DMS114 treated with DMSO at 0.1 percent for 48 hours (cell line): ENCODE results near the gene C1QTNF12.

ENCODE experiments used
- DNase-seq: peaks from one replicate; lab custom pipeline; 2025; ENCODE audit not compliant: unreplicated experiment; lab: John Stamatoyannopoulos, UW

Gene C1QTNF12

GRCh38 chr1:1246577-1247340 is at the start of gene C1QTNF12:
Gene C1QTNF12, minus strand, starts transcription at chr1:1246722. Its CDS starts 32 bp downstream, at chr1:1246690.
- no peak for DNase-seq

- DNase-seq = no peak
Observed at GRCh38 chr1:1295154-1295923, 48.8 kb upstream of the C1QTNF12 start.

GRCh38 chr1:1294250-1294890 is 47.8 kb upstream of the C1QTNF12 start:
- DNase-seq = no peak

DNA sequence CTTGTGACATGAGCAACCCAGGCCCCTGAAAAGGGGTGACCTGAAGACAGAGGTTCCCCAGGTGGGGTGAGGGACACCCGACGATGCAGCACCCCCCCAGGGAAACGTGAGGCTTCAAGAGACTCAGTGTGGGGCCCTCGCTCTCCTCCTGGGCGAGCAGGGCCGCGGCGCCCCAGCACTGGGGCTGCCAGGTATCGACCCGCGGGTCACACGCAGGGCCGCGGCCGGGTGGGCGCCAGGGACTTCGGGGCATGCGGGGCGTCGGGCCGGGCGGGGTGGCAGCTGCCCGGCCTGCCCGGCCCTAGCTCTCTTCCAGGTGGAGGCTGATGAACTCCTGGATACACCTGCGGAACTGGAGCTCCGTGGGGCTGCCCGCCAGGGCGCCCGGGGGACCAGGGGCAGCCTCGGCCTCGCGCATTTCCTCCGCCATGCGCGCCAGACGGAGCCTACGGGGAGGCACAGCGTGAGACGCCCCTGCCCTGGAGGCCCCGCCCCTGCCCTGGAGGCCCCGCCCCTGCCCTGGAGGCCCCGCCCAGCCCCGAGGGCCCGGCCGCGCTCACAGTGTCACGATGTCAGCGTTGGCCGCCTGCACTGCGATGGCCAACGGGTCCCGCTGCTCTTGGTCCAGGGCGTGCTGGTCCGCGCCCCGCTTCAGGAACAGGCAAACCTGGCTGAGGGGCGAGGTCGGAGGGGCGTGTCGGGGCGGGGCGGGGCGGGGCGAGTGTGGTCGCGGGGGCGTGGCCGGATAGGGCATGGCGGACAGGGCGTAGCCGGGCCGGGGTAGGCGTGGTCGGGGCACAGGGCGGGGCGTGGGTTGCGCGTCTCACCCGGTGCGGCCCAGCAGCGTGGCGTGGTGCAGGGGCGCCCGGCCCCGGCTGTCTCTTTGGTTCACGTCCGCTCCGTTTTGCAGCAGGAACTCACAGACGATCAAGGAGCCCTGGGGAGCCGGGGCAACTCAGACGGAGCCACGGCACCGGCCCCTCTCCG is 47.0 kb upstream of the C1QTNF12 start:
- no peak for DNase-seq

DNA sequence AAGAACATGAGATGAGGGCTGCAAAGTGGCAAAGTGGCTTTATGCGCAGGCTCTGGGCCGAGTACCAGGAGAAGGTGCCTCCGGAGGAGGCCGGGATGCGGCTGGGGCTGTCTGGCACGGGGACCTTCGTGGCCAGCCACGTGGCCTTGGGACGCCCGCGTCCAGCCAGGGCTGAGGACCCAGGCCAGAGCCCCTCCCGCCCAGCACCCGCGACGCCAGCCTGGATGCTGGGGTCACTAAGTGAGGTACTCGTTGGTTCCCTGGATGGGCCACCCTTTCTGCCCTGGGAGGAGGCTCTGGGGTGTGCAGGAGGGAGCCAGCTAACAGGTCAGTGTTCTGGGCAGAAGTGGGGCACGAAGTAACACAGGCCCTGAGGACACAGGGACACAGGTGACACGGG is 46.3 kb upstream of the C1QTNF12 start:
- no peak for DNase-seq

GRCh38 chr1:1292442-1292779 is 45.9 kb upstream of the C1QTNF12 start:
- DNase-seq = no peak

GRCh38 chr1:1291548-1292441 is 45.3 kb upstream of the C1QTNF12 start:
- DNase-seq = no peak

GRCh38 chr1:1291023-1291528 is 44.6 kb upstream of the C1QTNF12 start:
- no peak for DNase-seq

GRCh38 chr1:1290238-1290731 is 43.8 kb upstream of the C1QTNF12 start:
- DNase-seq = no peak

GRCh38 chr1:1287288-1288110 is 41.0 kb upstream of the C1QTNF12 start:
- DNase-seq = no peak

- DNase-seq = no peak
Observed at GRCh38 chr1:1286313-1287261, 40.1 kb upstream of the C1QTNF12 start.

DNA sequence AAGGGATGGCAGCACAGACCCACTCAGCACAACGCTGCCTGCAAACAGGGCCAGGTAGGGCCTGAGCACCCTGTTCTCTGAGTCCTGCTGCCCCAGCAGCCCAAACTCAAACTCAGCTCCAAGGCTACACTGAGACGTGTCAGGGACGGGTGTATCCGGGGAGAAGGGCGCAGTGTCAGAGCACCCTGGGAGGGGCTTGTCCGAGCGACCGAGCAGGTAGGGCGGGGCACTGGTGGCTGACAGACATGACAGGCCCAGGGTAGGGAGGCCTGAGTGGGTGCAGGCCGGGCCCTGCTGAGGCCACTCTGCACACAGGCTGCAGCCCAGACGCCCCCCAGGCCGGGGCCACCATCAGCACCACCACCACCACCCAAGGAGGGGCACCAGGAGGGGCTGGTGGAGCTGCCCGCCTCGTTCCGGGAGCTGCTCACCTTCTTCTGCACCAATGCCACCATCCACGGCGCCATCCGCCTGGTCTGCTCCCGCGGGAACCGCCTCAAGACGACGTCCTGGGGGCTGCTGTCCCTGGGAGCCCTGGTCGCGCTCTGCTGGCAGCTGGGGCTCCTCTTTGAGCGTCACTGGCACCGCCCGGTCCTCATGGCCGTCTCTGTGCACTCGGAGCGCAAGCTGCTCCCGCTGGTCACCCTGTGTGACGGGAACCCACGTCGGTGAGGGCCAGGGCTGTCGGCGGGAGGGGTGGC is 39.2 kb upstream of the C1QTNF12 start:
- DNase-seq = no peak

GRCh38 chr1:1285102-1285571 is 38.6 kb upstream of the C1QTNF12 start:
- DNase-seq = no peak

DNA sequence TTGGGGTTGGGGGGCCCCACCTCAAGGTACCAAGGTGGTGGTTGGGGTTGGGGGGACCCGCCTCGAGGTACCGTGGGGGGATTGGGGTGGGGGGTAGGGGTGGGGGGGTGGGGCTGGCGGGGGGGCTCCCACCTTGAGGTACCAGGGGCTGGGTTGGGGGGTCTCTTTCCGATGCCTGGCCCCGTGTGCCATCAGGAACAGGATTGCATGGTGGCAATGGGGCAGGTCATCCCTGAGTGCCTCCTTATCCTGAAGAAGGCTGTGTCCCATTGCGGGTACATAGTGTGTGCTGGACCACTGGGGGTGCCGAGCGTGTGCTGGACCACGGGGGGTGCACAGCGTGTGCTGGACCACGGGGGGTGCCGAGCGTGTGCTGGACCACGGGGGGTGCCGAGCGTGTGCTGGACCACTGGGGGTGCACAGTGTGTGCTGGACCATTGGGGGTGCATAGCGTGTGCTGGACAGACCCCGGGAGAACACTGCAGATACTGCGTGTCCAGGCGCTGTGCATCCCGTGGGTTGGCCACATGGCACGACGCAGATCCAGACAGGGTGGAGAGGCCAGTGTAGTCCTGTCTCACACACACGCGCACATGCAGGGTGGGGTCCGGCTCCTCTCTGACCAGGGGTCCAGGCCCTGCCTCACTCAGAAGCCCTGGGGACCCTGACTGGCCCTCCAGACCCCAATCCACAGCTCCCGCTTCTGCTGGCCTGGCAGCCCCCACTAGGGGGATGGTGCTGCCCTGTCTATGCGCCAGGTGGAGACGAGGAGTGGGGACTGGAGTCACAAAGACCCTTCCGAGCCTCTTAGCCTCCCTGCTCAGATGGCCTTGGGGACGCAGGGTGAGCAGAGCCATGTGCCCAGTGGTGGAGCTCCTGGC is 37.9 kb upstream of the C1QTNF12 start:
- no peak for DNase-seq

DNA sequence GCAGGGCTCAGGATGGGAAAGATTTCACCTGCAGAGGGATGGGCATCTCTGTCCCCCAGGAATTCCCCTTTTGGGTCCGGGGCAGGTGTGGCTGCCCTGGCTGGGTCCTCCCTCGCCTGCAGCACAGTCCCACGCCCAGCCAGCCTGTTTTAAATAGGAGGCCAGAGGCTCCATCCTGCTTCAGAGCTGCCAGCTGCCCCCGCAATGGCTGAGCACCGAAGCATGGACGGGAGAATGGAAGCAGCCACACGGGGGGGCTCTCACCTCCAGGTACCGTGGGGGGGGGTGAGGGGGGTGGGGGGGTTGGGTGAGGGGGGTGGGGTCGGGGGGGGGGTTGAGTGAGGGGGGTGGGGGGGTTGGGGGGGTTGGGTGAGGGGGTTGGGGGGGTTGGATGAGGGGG is 37.3 kb upstream of the C1QTNF12 start:
- no peak for DNase-seq

DNA sequence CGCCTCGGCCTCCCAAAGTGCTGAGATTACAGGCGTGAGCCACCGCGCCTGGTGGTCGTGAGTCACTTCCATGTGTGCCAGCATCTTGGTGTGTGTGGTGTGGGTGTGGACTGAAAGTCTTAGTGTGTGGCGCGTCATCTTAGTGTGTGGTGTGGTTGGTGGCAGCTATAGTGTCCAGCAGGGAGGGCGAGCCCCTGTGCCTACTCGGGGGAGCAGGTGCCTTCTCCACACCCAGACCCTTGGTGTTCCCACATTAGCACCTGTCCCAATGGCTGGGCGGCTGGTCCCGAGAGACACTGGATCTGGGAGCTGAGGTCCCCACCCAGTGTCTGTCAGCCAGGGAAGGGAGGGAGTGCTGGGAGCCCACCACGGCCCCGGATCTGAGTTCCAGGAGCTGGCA is 36.5 kb upstream of the C1QTNF12 start:
- no peak for DNase-seq
